GM21528 (cell line): ENCODE data around the gene MYO16.

Experiments
- ATAC-seq: cut with Tn5 transposase; IDR thresholded peaks from one replicate; pipeline ENCODE4 v1.9.1; 2021; ENCODE audit warnings: mild to moderate bottlenecking, moderate library complexity; ENCODE audit not compliant: unreplicated experiment, low FRiP score

MYO16 gene

DNA sequence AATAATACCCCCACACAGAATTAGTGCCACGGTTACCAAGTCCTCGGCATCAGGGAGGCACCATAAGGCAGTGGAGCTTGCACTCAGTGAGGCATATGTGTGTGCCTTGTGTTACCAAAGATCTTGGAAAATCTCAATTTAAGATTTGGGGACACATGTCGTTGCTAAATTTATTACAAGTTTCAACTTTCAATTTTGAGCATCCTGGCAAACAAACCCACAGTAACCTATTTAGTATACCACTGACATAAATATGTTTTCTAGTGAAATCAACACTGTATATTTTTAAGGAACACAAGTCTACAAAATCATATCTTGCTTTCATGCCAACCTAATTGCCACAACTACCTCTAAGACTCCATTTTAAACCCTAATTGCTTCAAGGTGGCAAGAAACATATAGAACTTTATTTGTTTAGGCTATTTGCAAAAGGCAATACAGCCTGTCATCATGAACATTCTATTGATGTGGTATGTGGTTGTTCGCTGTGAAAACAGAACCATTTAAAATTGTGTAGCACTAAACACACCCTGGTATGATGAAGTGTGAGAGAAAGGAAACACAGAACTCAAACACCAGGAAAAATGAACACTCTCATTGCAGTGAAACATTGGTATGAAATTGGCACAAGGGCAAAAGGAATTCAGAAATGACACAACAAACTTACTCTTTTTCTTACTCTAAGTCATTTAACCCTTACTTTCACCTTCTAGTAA is 625.9 kb downstream of the MYO16 start:
- ATAC-seq: no peak

GRCh38 chr13:109256866-109257760 is 627.7 kb downstream of the MYO16 start:
- ATAC-seq: no peak
